Measurements from ENCODE around the gene SAMD15.

SAMD15 gene

DNA sequence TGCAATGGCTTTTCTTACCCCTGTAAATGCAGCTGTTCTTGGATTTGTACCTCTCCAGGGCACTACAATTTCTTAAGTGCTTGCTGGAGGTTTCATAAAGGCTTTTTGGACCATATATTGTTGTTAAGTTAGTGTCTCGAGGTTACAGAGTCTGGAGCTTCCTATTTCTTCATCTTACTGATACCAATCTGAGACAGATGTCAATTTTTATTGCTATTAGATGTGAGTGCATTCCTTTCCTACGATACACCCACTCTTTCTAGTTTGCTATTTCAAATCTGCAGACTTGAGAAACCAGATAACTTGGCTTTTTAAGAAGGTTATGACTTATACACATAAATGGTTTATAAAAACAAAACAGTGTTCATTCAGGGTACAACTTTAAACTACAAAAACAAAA lies 44.0 kb downstream of the SAMD15 start:
- peak; percentile 17 for DNase-seq (ENCODE audit: low read depth)
- no peak overlapping the region for H3K4me3 ChIP-seq (replicated peaks; ENCODE audit: low read depth, low read length)
- TF ChIP-seq CTCF (IDR thresholded peaks at IDR 0.05; ENCODE audit: low read length, missing control alignments), result no peak

DNA sequence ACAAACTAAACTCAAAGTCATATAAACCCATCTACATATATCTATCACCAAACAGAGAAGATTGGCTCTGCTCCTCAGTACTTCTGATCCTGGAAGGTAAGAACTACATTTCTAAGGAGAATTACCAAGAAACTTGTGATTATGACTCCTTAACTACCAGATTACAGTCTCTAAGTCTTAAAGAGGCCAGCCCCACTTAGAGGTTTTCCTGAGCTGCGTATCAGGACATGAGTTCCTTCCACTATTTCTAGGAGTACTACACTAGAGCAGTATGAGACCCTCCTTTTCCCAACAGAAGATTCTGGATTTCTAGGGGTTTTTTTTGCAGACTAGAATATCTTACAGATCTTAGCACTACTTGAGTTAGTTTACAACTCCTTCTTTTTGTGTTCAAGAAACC lies 46.2 kb downstream of the SAMD15 start, which contains the start of gene NOXRED1:
TSS of gene NOXRED1 (minus strand) at position 101 of the 400 bp plus-strand sequence. CDS start 634 bp downstream, outside the sequence.
- H3K4me3 ChIP-seq (replicated peaks; ENCODE audit: low read depth, low read length), result no peak within 1 kb of the TSS
- TF ChIP-seq CTCF (IDR thresholded peaks at IDR 0.05; ENCODE audit: low read length, missing control alignments), result no peak
- no peak for DNase-seq (ENCODE audit: low read depth)

DNA sequence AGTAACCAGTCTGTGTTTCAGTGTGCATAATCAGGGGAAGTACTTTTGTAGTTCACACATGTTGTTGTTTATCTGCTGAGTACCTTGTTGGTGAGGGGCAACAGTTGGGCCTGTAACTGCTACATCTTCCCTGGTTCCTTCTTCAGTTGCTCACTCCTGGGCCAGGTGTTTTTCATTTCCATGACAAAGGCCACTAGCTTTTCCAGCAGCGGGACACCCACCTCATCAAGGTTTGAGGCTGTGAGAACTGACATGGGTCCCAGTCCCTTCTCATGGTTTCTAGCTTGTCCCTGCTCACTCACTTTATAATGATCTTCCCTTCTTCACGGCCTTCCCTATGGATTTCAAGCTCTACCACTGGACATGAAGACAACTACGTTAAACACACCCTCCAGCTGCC lies 47.7 kb downstream of the SAMD15 start:
- DNase-seq (ENCODE audit: low read depth), result no peak
- H3K4me3 ChIP-seq (replicated peaks; ENCODE audit: low read depth, low read length), result no peak overlapping the region

DNA sequence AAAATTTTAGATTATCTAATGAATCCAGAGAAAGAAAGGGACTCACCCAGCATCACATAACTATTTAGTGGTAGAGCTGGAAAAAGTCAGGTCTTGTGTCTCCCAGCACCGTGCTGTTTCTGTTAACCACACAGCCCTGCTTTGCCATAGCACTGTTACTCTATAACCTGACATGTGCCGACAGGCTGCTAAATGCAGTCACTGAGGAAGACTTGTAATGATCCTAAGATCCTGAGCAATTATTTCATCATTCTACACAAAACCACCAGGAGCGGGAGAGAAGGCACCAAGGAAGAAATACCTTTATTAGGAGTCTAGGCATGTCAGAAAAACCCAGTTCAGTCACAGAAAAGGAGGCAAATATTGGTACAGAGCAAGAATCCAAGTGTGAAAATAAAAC lies 49.2 kb downstream of the SAMD15 start:
- TF ChIP-seq CTCF (IDR thresholded peaks at IDR 0.05; ENCODE audit: low read length, missing control alignments), result no peak
- H3K4me3 ChIP-seq (replicated peaks; ENCODE audit: low read depth, low read length), result no peak overlapping the region
- no peak for DNase-seq (ENCODE audit: low read depth)

More for the DNA sequence above, 47.7 kb downstream of the SAMD15 start:
- TF ChIP-seq CTCF (IDR thresholded peaks at IDR 0.05; ENCODE audit: low read length, missing control alignments), result no peak

DNA sequence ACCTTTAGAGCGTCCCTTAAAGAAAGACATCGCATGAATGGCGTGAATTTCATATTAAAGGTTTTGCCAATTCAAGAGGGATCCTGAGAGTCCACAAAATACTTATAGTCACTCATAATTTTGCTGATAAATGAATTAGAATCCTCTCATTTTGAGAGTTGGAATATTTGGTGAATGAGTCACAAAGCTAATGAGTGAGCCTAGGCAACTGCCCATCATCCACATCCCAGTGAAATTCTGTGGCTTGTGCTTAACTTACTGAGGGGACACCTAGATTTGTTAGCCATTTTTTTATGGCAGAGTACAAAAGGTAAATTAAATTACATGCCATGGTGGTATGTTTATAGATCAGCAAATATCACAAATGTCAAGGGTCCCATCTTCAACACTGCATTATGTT lies 58.9 kb downstream of the SAMD15 start:
- DNase-seq (ENCODE audit: low read depth), result no peak
- TF ChIP-seq CTCF (IDR thresholded peaks at IDR 0.05; ENCODE audit: low read length, missing control alignments), result no peak
- no peak overlapping the region for H3K4me3 ChIP-seq (replicated peaks; ENCODE audit: low read depth, low read length)

DNA sequence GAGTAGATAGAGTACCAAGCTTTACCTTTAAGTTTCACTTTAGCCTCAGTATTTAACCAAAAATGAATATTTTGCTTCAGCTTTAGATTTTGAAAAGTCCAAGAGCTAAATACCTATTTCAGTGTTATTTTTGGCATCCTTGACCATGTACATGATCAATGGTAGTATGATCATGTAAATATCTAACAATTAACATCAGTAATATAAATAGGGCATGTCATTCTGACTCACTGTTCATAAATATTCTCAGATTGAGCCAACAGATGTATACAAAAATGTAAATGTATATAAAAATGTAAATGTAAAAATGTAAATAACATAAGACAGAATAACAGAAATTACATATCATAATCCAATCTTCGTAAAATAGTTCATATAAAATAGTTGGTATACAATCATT lies 61.4 kb downstream of the SAMD15 start:
- no peak for DNase-seq (ENCODE audit: low read depth)
- no peak overlapping the region for H3K4me3 ChIP-seq (replicated peaks; ENCODE audit: low read depth, low read length)
- no peak for TF ChIP-seq CTCF (IDR thresholded peaks at IDR 0.05; ENCODE audit: low read length, missing control alignments)

DNA sequence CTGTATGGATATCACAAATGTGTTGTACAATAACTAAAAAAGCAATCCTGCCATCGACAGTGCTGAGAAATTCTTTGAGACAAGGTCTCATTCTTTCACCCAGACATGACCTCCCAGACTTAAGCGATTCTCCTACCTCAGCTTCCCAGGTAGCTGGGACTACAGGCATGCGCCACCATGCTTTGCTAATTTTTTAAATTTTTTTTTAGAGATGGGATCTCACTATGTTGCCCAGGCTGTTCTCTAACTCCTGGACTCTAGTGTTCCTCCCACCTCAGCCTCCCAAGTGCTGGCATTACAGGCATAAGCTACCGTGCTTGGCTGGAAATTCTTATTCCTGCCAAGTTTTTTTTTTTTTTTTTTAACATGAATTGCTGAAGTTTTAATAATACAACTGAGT lies 62.7 kb downstream of the SAMD15 start:
- no peak for DNase-seq (ENCODE audit: low read depth)
- H3K4me3 ChIP-seq (replicated peaks; ENCODE audit: low read depth, low read length), result no peak overlapping the region
- no peak for TF ChIP-seq CTCF (IDR thresholded peaks at IDR 0.05; ENCODE audit: low read length, missing control alignments)

All from fibroblast of pulmonary artery (primary cell).